Endothelial cell of umbilical vein (primary cell): ENCODE data around the gene GJD2. TPM values are rescaled to one million over a fixed set of nuclear protein-coding genes. Genes with fewer than 3 reads are reported as not detected.

Experiments used
- BruUV-seq: library from RNA; stranded (reverse); fragments of 400-500 nt; replicated peaks from 2 replicates; lab custom pipeline; 2021; lab: Mats Ljungman, UMichigan
- CTCF ChIA-PET: fragments of 300-600, 350-600 bp; sonication (Branson Sonifier 250); formaldehyde crosslinking; loops from one replicate; lab custom pipeline; 2021; ENCODE audit warnings: antibody characterized with exemption, inconsistent platforms; lab: Charles Lee
- POLR2A ChIA-PET: fragments of 300-600, 350-600 bp; sonication (Branson Sonifier 250); formaldehyde crosslinking; loops from one replicate; lab custom pipeline; 2021; ENCODE audit warnings: antibody characterized with exemption, inconsistent platforms; lab: Charles Lee
- DNase-seq: peaks from one replicate; pipeline ENCODE4 v3.0.0-alpha.2; 2011; ENCODE audit warnings: low read depth, low spot score
- FAIRE-seq: peaks from 2 replicates; lab custom pipeline; 2011; peaks lifted over from hg19 to GRCh38; lab: Jason Lieb, UNC
- H2AFZ ChIP-seq: 2 replicates; pipeline ENCODE4 v1.6.0; 2012; ENCODE audit warnings: low read depth, low read length, control low read depth, inconsistent platforms
- H3K27ac ChIP-seq: 2 replicates; pipeline ENCODE4 v1.5.1; 2011; ENCODE audit warnings: low read depth, mild to moderate bottlenecking, control low read depth, low read length, moderate library complexity; ENCODE audit not compliant: insufficient read depth
- H3K27me3 ChIP-seq, 2 experiments: 2 replicates each; pipeline versions ENCODE4 v1.6.0 to v1.6.1; 2011; ENCODE audit warnings: low read length in 2 of 2, mixed read lengths in 1 of 2; ENCODE audit not compliant: control insufficient read depth in 2 of 2, insufficient read depth in 2 of 2
- H3K36me3 ChIP-seq, 2 experiments: 2 replicates in 1 of 2; 3 replicates in 1 of 2; pipeline ENCODE4 v1.5.1; 2011; ENCODE audit warnings: low read length in 2 of 2, mild to moderate bottlenecking in 1 of 2, moderate library complexity in 1 of 2; ENCODE audit not compliant: control insufficient read depth in 2 of 2, insufficient read depth in 2 of 2; ENCODE audit errors: extremely low read depth in 1 of 2
- H3K4me1 ChIP-seq: 3 replicates; pipeline ENCODE4 v1.5.1; 2011; ENCODE audit warnings: mild to moderate bottlenecking, low read length; ENCODE audit not compliant: control insufficient read depth, insufficient read depth; ENCODE audit errors: extremely low read depth
- H3K4me2 ChIP-seq: 2 replicates; pipeline ENCODE4 v1.6.1; 2011; ENCODE audit warnings: low read length, control low read depth, mixed read lengths; ENCODE audit not compliant: insufficient read depth
- H3K4me3 ChIP-seq, 3 experiments: fragments of 200-600 bp in 1 of 3; sonication (generic), shearing (Covaris generic) in 1 of 3; replicated peaks in 1 of 3; 2 replicates each; pipeline ENCODE4 v1.5.1; 2011 to 2016; ENCODE audit warnings: control low read depth in 3 of 3, low read length in 3 of 3, mild to moderate bottlenecking in 2 of 3, inconsistent platforms in 1 of 3, low read depth in 1 of 3, moderate library complexity in 1 of 3; ENCODE audit not compliant: insufficient read depth in 1 of 3
- H3K79me2 ChIP-seq: 2 replicates; pipeline ENCODE4 v1.6.0; 2012; ENCODE audit warnings: low read length, inconsistent platforms; ENCODE audit not compliant: control insufficient read depth, insufficient read depth
- H3K9ac ChIP-seq: replicated peaks from 2 replicates; pipeline ENCODE3; 2011; ENCODE audit warnings: low read length, control low read depth; ENCODE audit not compliant: insufficient read depth; ENCODE audit errors: extremely low read depth
- H3K9me1 ChIP-seq: replicated peaks from 3 replicates; pipeline ENCODE4 v1.6.0; 2011; ENCODE audit warnings: mild to moderate bottlenecking, low read length; ENCODE audit not compliant: control insufficient read depth, insufficient read depth; ENCODE audit errors: extremely low read depth
- H3K9me3 ChIP-seq: replicated peaks from 2 replicates; pipeline ENCODE4 v1.5.1; 2012; ENCODE audit warnings: low read length, inconsistent platforms; ENCODE audit not compliant: control insufficient read depth, insufficient read depth
- H4K20me1 ChIP-seq: replicated peaks from 2 replicates; pipeline ENCODE3; 2011; ENCODE audit warnings: mild to moderate bottlenecking, low read length; ENCODE audit not compliant: control insufficient read depth, insufficient read depth; ENCODE audit errors: extremely low read depth
- CTCF ChIP-seq, 2 donors: IDR thresholded peaks; 1 replicate in 1 of 2; 2 replicates in 1 of 2; pipeline ENCODE4 v1.5.1; 2011; ENCODE audit warnings: low read length in 2 of 2, mild to moderate bottlenecking in 2 of 2, moderate library complexity in 2 of 2, control low read depth in 1 of 2, inconsistent platforms in 1 of 2, low read depth in 1 of 2; ENCODE audit not compliant: insufficient read depth in 1 of 2; ENCODE audit errors: extremely low read depth in 1 of 2
- EZH2 ChIP-seq: IDR thresholded peaks from 2 replicates; pipeline ENCODE4 v1.6.1; 2012; ENCODE audit warnings: borderline replicate concordance, low read depth, mild to moderate bottlenecking, moderate library complexity, low read length, inconsistent platforms; ENCODE audit not compliant: severe bottlenecking
- FOS ChIP-seq: IDR thresholded peaks from 2 replicates; pipeline ENCODE4 v1.6.1; 2011; ENCODE audit warnings: mild to moderate bottlenecking, low read length, moderate library complexity, borderline replicate concordance; ENCODE audit not compliant: insufficient read depth
- GATA2 ChIP-seq: IDR thresholded peaks from 2 replicates; pipeline ENCODE4 v1.7.0; 2011; ENCODE audit warnings: low read depth, mild to moderate bottlenecking, moderate library complexity, mixed read lengths, low read length; ENCODE audit not compliant: insufficient read length, insufficient read depth
- JUN ChIP-seq: IDR thresholded peaks from 2 replicates; pipeline ENCODE4 v1.6.1; 2011; ENCODE audit warnings: borderline replicate concordance, low read depth; ENCODE audit not compliant: insufficient read length, insufficient read depth
- MAX ChIP-seq: IDR thresholded peaks from 2 replicates; pipeline ENCODE4 v1.6.1; 2011; ENCODE audit not compliant: insufficient read depth, insufficient read length
- MYC ChIP-seq: IDR thresholded peaks from one replicate; pipeline ENCODE4 v1.6.1; 2011; ENCODE audit warnings: mild to moderate bottlenecking, low read depth, low read length
- POLR2A ChIP-seq: IDR thresholded peaks from 2 replicates; pipeline ENCODE4 v1.6.1; 2012; ENCODE audit warnings: low read depth, mild to moderate bottlenecking, control low read depth, low read length
- POLR2AphosphoS5 ChIP-seq: IDR thresholded peaks from 2 replicates; pipeline ENCODE4 v1.6.1; 2012; ENCODE audit warnings: low read depth, mild to moderate bottlenecking, control low read depth, low read length, moderate library complexity; ENCODE audit not compliant: insufficient read depth
- dilution Hi-C: fragments of 300-500 bp; cut with MboI; formaldehyde crosslinking; loops from one replicate; pipeline ENCODE4 v1.15.0; 2019; ENCODE audit warnings: low sequenced_read_pairs; ENCODE audit not compliant: extremely low pct_ligation_motif_present
- intact Hi-C: fragments of 100-400 bp; cut with micrococcal nuclease; formaldehyde crosslinking; loops from one replicate; pipeline ENCODE4 v1.10.0; 2022
- polyA plus RNA-seq, 4 experiments: library from polyadenylated mRNA; depleted of rRNA in 3 of 4; stranded (reverse) in 3 of 4; unstranded in 1 of 4; fragments of >200 nt; gene quantifications; 2 replicates each; pipeline versions ENCODE4 v1.2.1 to v1.2.3, GENCODE V29; 2011 to 2012; ENCODE audit warnings: missing spikeins in 1 of 4
- total RNA-seq: library from RNA; stranded (reverse); gene quantifications from 2 replicates; pipeline ENCODE4 v1.2.3, GENCODE V29; 2021

Gene GJD2
- total and polyA plus RNA-seq, 2 donors (not counting 3 experiments of a cell fraction or from before 2014, with no cell fraction given): not detected

GRCh38 chr15:34755419-34755773 lies 598 bp upstream of the GJD2 start:
- no peak overlapping the region for H3K4me2 ChIP-seq
- peaks cover 30 to 59% of the 10 kb centered on the region in 2 experiments for H3K27me3 ChIP-seq
- H4K20me1 ChIP-seq: no peaks in the 10 kb centered on the region
- no TSS peak for BruUV-seq
- no peak overlapping the region for H3K4me3 ChIP-seq
- intact Hi-C loops (no loop called here), dilution Hi-C loops (no loop called here)
- CTCF ChIA-PET: no interaction called here
- H3K27ac ChIP-seq: no peak overlapping the region
- POLR2A ChIA-PET: no interaction called here
- TF ChIP-seq POLR2AphosphoS5 (no peak), GATA2 (no peak), FOS (no peak), EZH2 (no peak), MAX (no peak), POLR2A (no peak), JUN (no peak), CTCF (IDR thresholded peaks at IDR 0.05; ENCODE audit: extremely low read depth in 1 of 2, insufficient read depth in 1 of 2, low read depth in 1 of 2, low read length in 2 of 2) (no peak), MYC (no peak)
- no peaks in the 10 kb centered on the region for H3K79me2 ChIP-seq
- no peaks in the 10 kb centered on the region for H3K4me1 ChIP-seq
- H3K9ac ChIP-seq: no peak overlapping the region
- no peak overlapping the region for H2AFZ ChIP-seq
- FAIRE-seq: no peak
- no peaks in the 10 kb centered on the region for H3K36me3 ChIP-seq
- H3K9me3 ChIP-seq: no peaks in the 10 kb centered on the region
- DNase-seq: no peak
- H3K9me1 ChIP-seq: no peaks in the 10 kb centered on the region
